Natural killer cell (primary cell): Measurements from ENCODE around the gene LBHD2. TPM values are rescaled to one million over a fixed set of nuclear protein-coding genes. Genes with fewer than 3 reads are reported as not detected.

Source experiments
- ATAC-seq, 3 donors: fragments of 150-1000 bp in 2 of 3; fragments of 200-7000 bp in 1 of 3; cut with Tn5 transposase; 1 replicate in 1 of 3; 2 replicates in 2 of 3; pipeline ENCODE4 v1.10.0; 2021; ENCODE audit warnings: mild to moderate bottlenecking in 2 of 3, moderate library complexity in 2 of 3
- DNase-seq, 2 donors: peaks; one replicate each; pipeline versions ENCODE4 v3.0.0 to v3.0.0-alpha.2; 2013 to 2021; ENCODE audit warnings: mixed read lengths in 1 of 2
- H3K27ac ChIP-seq: one replicate; pipeline ENCODE4 v1.5.1; 2013; ENCODE audit warnings: mild to moderate bottlenecking, low read length
- H3K27me3 ChIP-seq: one replicate; pipeline ENCODE4 v1.6.1; 2013; ENCODE audit warnings: low read length; ENCODE audit not compliant: control insufficient read depth, insufficient read depth
- H3K36me3 ChIP-seq: one replicate; pipeline ENCODE4 v1.6.1; 2013; ENCODE audit warnings: low read length; ENCODE audit not compliant: control insufficient read depth, insufficient read depth
- H3K4me1 ChIP-seq: one replicate; pipeline ENCODE4 v1.6.1; 2013; ENCODE audit warnings: low read length; ENCODE audit not compliant: control insufficient read depth, insufficient read depth
- H3K4me3 ChIP-seq: one replicate; pipeline ENCODE4 v1.5.1; 2013; ENCODE audit warnings: low read length
- H3K9me3 ChIP-seq: one replicate; pipeline ENCODE4 v1.6.1; 2013; ENCODE audit warnings: low read length; ENCODE audit not compliant: control insufficient read depth, insufficient read depth
- H3K27ac Mint-ChIP-seq, 2 donors: one replicate each; pipeline ENCODE4 v1.8.0; 2022; ENCODE audit warnings: mild to moderate bottlenecking in 2 of 2, mixed read lengths in 2 of 2, moderate library complexity in 1 of 2
- H3K27me3 Mint-ChIP-seq, 2 donors: one replicate each; pipeline ENCODE4 v1.8.0; 2022; ENCODE audit warnings: low read depth in 2 of 2, mixed read lengths in 2 of 2
- H3K36me3 Mint-ChIP-seq: one replicate; pipeline ENCODE4 v1.8.0; 2022; ENCODE audit warnings: mixed read lengths
- H3K4me1 Mint-ChIP-seq, 2 donors: one replicate each; pipeline ENCODE4 v1.8.0; 2022; ENCODE audit warnings: mixed read lengths in 2 of 2
- H3K4me3 Mint-ChIP-seq: one replicate; pipeline ENCODE4 v1.8.0; 2022; ENCODE audit warnings: mild to moderate bottlenecking, moderate library complexity, mixed read lengths
- H3K9me3 Mint-ChIP-seq, 2 donors: one replicate each; pipeline ENCODE4 v1.8.0; 2022; ENCODE audit warnings: mixed read lengths in 2 of 2
- CTCF ChIP-seq: fragments of 200-600 bp; IDR thresholded peaks from one replicate; pipeline ENCODE4 v1.8.0; 2022; ENCODE audit warnings: antibody characterized with exemption
- WGBS: methylation state at CpG from one replicate; pipeline ENCODE4 v1.1.7; 2013; ENCODE audit warnings: missing lambda C conversion rate; ENCODE audit not compliant: insufficient coverage; 5-methylcytosine and 5-hydroxymethylcytosine counted together
- intact Hi-C: fragments of 100-400 bp; cut with micrococcal nuclease; formaldehyde crosslinking; loops from one replicate; pipeline ENCODE4 v1.14.2; 2022
- total RNA-seq, 4 donors: library from RNA; stranded (reverse); fragments of 120-200 nt in 1 of 4; gene quantifications; one replicate each; pipeline versions ENCODE4 v1.2.3 to v1.2.4, GENCODE V29; 2013 to 2022

Gene LBHD2
- total RNA-seq, 3 donors from 2014 or later (not counting 1 experiment from before 2014, with no cell fraction given): not detected

- Histone ChIP-seq H3K27me3 (peaks cover 6% of the 10 kb centered on the region), H3K36me3 (no peaks in the 10 kb centered on the region), H3K4me3 (no peak overlapping the region), H3K4me1 (peaks cover 17% of the 10 kb centered on the region), H3K27ac (no peak overlapping the region), H3K9me3 (no peaks in the 10 kb centered on the region)
- DNase-seq (no peak), ATAC-seq (no peak)
- no peak for TF ChIP-seq CTCF
- H3K9me3 Mint-ChIP-seq: no peaks in the 10 kb centered on the region
- WGBS: 82% methylated on average over 13 of the region's 13 CpGs
- peaks cover 0 to 5% of the 10 kb centered on the region in 2 donors for H3K4me1 Mint-ChIP-seq
- intact Hi-C loops: no loop called here
- H3K27me3 Mint-ChIP-seq: peaks cover 0 to 6% of the 10 kb centered on the region in 2 donors
- no peak overlapping the region for H3K27ac Mint-ChIP-seq
- H3K36me3 Mint-ChIP-seq: no peaks in the 10 kb centered on the region
- H3K4me3 Mint-ChIP-seq: no peak overlapping the region
Measured at GRCh38 chr14:103087343-103087835, 3.4 kb downstream of the LBHD2 start.

GRCh38 chr14:103088921-103089320 is 4.9 kb downstream of the LBHD2 start:
- DNase-seq (no peak), ATAC-seq (no peak)
- peaks cover 17% of the 10 kb centered on the region for H3K4me1 ChIP-seq
- peaks cover 0 to 6% of the 10 kb centered on the region in 2 donors for H3K27me3 Mint-ChIP-seq
- no peaks in the 10 kb centered on the region for H3K9me3 ChIP-seq
- H3K27me3 ChIP-seq: peaks cover 6% of the 10 kb centered on the region
- no peak overlapping the region for H3K4me3 ChIP-seq
- no peaks in the 10 kb centered on the region for H3K36me3 Mint-ChIP-seq
- no peak overlapping the region for H3K27ac ChIP-seq
- no peaks in the 10 kb centered on the region for H3K9me3 Mint-ChIP-seq
- no peak overlapping the region for H3K27ac Mint-ChIP-seq
- intact Hi-C loops: no loop called here
- H3K4me3 Mint-ChIP-seq: no peak overlapping the region
- WGBS: 92% methylated on average over 6 of the region's 6 CpGs
- no peak for TF ChIP-seq CTCF
- H3K4me1 Mint-ChIP-seq: peaks cover 0 to 5% of the 10 kb centered on the region in 2 donors
- no peaks in the 10 kb centered on the region for H3K36me3 ChIP-seq

- no peaks in the 10 kb centered on the region for H3K9me3 Mint-ChIP-seq
- H3K36me3 Mint-ChIP-seq: no peaks in the 10 kb centered on the region
- TF ChIP-seq CTCF: no peak
- H3K36me3 ChIP-seq: no peaks in the 10 kb centered on the region
- no peak overlapping the region for H3K27ac ChIP-seq
- peaks cover 19% of the 10 kb centered on the region for H3K4me1 ChIP-seq
- H3K9me3 ChIP-seq: no peaks in the 10 kb centered on the region
- DNase-seq: no peak
- no peak overlapping the region for H3K4me3 ChIP-seq
- H3K4me3 Mint-ChIP-seq: no peak overlapping the region
- no peak for ATAC-seq
- H3K4me1 Mint-ChIP-seq: peaks cover 0 to 5% of the 10 kb centered on the region in 2 donors
- H3K27me3 ChIP-seq: peaks cover 6% of the 10 kb centered on the region
- H3K27me3 Mint-ChIP-seq: peaks cover 0 to 3% of the 10 kb centered on the region in 2 donors
- 88% methylated on average over 28 of the region's 28 CpGs for WGBS
- intact Hi-C loops: loop anchor here (5.0 to 10.0 kb wide), 2 partner anchors 312 to 395 kb away; partner anchors contain the start of gene TRAF3
- H3K27ac Mint-ChIP-seq: no peak overlapping the region
Measured at GRCh38 chr14:103089386-103090335, 5.7 kb downstream of the LBHD2 start.
